ENCODE measurements around the gene SULT1A2. TPM values are rescaled to one million over a fixed set of nuclear protein-coding genes. Genes with fewer than 3 reads are reported as not detected.

SULT1A2 gene
- total RNA-seq, 1 donor from 2014 or later = 13.0 TPM

- Histone ChIP-seq H3K9me3 (no peaks in the 10 kb centered on the region), H3K4me1 (peaks cover 18% of the 10 kb centered on the region), H3K4me3 (no peak overlapping the region), H3K27ac (no peak overlapping the region), H3K36me3 (peaks cover 14% of the 10 kb centered on the region), H3K27me3 (no peaks in the 10 kb centered on the region)
- TF ChIP-seq CTCF (IDR thresholded peaks at IDR 0.05) = no peak
- no peak for DNase-seq
- intact Hi-C loops (cut with DNase I) = no loop called here
- ATAC-seq = peak; percentile 19
Measured at GRCh38 chr16:28563218-28563617, 33.6 kb downstream of the SULT1A2 start.

GRCh38 chr16:28562199-28562598 is 34.7 kb downstream of the SULT1A2 start:
- intact Hi-C loops (cut with DNase I) = no loop called here
- peaks cover 23% of the 10 kb centered on the region for H3K36me3 ChIP-seq
- peak overlapping the region; percentile 43 for H3K27ac ChIP-seq
- ATAC-seq (no peak), DNase-seq (no peak)
- no peak for TF ChIP-seq CTCF (IDR thresholded peaks at IDR 0.05)
- no peaks in the 10 kb centered on the region for H3K9me3 ChIP-seq
- H3K4me3 ChIP-seq = no peak overlapping the region
- H3K27me3 ChIP-seq = no peaks in the 10 kb centered on the region
- H3K4me1 ChIP-seq = peaks cover 18% of the 10 kb centered on the region

- H3K4me1 ChIP-seq = peaks cover 18% of the 10 kb centered on the region
- peak; percentile 72 for ATAC-seq
- H3K4me3 ChIP-seq = no peak overlapping the region
- H3K36me3 ChIP-seq = peaks cover 28% of the 10 kb centered on the region
- intact Hi-C loops (cut with DNase I) = no loop called here
- peak overlapping the region; percentile 43 for H3K27ac ChIP-seq
- no peak for DNase-seq
- TF ChIP-seq CTCF (IDR thresholded peaks at IDR 0.05) = no peak
- H3K27me3 ChIP-seq = no peaks in the 10 kb centered on the region
- no peaks in the 10 kb centered on the region for H3K9me3 ChIP-seq
Measured at GRCh38 chr16:28561557-28562187, 35.2 kb downstream of the SULT1A2 start.

GRCh38 chr16:28558456-28558855 is 38.4 kb downstream of the SULT1A2 start:
- Histone ChIP-seq H3K9me3 (no peaks in the 10 kb centered on the region), H3K27me3 (no peaks in the 10 kb centered on the region), H3K27ac (no peak overlapping the region), H3K4me1 (peaks cover 26% of the 10 kb centered on the region), H3K4me3 (no peak overlapping the region), H3K36me3 (peaks cover 30% of the 10 kb centered on the region)
- TF ChIP-seq CTCF (IDR thresholded peaks at IDR 0.05) = no peak
- no peak for ATAC-seq
- intact Hi-C loops (cut with DNase I) = no loop called here
- DNase-seq = no peak

- ATAC-seq = peak; percentile 19
- DNase-seq = no peak
- no peak for TF ChIP-seq CTCF (IDR thresholded peaks at IDR 0.05)
- H3K36me3 ChIP-seq = peaks cover 30% of the 10 kb centered on the region
- H3K9me3 ChIP-seq = no peaks in the 10 kb centered on the region
- H3K27me3 ChIP-seq = no peaks in the 10 kb centered on the region
- H3K27ac ChIP-seq = no peak overlapping the region
- H3K4me3 ChIP-seq = no peak overlapping the region
- intact Hi-C loops (cut with DNase I) = no loop called here
- peaks cover 18% of the 10 kb centered on the region for H3K4me1 ChIP-seq
Measured at GRCh38 chr16:28556914-28557320, 39.9 kb downstream of the SULT1A2 start.

- Histone ChIP-seq H3K4me1 (peaks cover 11% of the 10 kb centered on the region), H3K27ac (no peak overlapping the region), H3K9me3 (no peaks in the 10 kb centered on the region), H3K4me3 (no peak overlapping the region), H3K27me3 (no peaks in the 10 kb centered on the region), H3K36me3 (peaks cover 30% of the 10 kb centered on the region)
- ATAC-seq (no peak), DNase-seq (no peak)
- TF ChIP-seq CTCF (IDR thresholded peaks at IDR 0.05) = no peak
- intact Hi-C loops (cut with DNase I) = no loop called here
Measured at GRCh38 chr16:28555561-28555960, 41.3 kb downstream of the SULT1A2 start.
